ENCODE results near the gene JOSD2.

JOSD2 gene, protein sequence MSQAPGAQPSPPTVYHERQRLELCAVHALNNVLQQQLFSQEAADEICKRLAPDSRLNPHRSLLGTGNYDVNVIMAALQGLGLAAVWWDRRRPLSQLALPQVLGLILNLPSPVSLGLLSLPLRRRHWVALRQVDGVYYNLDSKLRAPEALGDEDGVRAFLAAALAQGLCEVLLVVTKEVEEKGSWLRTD

DNA sequence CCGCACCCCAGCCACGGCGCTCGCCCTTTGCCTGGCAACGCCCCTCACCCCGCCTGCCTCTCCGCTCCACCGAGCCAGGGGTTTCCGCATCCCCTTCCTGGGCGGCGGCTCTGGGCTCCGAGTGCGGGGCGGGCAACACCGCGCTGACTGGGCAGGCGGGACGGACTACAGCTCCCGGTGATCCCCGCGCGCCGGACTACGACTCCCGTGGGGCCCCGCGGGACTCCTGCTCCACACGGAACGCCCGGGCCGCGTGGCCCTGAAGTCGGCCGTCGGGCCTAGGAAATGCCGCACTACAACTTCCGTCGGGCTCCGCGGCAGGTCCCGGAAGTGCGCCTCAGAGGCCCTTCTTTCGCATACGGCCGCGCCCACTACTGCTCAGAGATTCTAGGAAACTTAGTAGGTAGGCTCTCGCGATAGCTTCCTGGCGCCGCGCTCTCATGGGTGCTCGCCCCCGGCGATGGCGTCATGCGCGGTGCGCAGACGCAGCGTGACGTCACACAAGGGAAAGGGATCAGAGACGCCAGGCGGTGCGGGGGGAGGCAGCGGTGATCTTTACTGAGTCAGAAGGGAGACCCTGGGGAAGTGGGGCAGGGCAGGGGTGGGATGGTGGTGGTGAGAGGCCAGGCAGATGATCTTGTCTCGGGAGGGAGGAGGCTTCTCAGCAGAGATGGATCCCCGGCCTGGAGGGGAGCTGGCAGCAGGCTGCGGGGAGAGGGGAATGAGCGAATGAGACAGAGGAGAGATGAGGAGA, at the start of gene JOSD2:
TSS of gene JOSD2 (minus strand) at position 123 of the 754 bp plus-strand sequence. CDS start 760 bp downstream, outside the sequence.
- DNase-seq, result peak; percentile 99

DNA sequence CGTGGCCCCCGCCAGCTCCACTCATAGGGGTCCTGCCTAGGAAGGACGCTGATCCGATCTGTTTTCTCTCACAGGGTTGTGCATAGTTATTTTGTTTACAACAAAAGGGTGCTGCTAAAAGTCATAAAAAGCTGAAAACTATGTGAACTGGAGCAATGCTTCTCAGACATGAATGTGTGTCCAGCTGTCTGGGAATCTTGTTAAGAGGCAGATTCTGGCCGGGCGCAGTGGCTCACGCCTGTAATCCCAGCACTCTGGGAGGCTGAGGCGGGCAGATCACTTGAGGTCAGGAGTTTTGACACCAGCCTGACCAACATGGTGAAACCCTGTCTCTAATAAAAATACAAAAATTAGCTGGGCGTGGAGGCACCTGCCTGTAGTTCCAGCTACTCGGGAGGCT, 48.6 kb upstream of the JOSD2 start:
- DNase-seq, result no peak

DNA sequence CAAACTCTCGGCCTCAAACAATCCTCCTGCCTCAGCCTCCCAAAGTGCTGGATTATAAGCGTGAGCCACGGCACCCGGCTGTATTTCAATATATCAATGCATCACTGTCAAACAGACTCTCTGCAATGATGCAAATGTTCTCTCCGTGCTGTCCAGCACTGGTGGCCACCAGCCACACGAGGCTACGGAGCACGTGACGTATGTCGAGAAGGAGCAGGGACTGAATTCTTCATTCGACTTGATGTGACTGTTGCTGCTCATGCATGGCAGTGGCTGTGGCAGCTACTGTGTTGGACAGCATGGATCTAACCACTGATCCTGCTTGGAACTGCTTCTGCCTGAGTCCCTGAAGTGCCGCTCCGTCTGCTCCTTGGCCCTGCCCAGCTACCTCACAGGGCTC, 47.5 kb upstream of the JOSD2 start:
- no peak for DNase-seq

DNA sequence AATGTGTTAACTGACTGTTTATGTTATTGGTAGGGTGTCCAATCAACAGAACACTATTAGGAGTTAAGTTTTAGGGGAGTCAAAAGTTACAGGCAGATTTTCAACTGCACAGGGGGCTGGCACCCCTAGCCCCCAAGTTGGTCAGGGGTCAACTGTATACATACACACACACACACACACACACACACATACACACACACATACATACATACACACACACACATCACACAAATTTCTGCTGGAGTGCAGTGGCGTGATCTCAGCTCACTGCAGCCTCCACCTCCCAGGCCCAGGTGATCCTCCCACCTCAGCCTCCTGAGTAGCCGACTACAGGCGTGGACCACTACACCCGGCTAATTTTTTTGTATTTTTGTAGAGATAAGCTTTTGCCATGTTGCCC, 47.0 kb upstream of the JOSD2 start:
- no peak for DNase-seq

DNA sequence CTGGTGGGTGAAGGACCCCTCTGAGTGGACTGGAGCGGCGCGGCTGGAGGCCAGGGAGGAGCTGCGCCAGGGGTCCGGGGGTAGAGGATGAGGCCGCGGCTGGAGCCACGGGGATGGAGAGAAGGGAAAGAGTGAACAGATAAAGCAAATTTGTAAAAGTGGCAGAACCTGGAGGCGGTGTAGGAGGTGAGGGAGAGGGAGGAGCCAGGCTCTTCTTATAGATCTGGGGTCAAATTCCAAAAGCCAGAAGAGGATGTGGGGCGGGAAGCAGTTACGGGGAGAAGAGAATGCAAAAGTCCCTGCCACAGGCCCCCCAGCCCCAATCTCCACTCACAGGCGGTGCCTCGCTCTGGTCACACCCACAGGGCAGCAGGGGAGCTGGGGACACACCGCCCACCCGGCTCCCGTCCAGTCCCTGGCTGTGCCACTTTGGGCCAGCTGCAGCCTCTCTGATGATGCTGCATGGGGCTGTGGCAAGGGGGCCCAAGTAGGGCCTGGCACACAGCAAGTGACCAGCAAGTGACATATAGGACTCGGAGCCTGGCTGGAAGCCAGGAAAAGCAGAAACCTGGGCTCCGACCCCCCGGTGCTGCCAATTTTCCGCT, 46.1 kb upstream of the JOSD2 start:
- DNase-seq, result no peak

DNA sequence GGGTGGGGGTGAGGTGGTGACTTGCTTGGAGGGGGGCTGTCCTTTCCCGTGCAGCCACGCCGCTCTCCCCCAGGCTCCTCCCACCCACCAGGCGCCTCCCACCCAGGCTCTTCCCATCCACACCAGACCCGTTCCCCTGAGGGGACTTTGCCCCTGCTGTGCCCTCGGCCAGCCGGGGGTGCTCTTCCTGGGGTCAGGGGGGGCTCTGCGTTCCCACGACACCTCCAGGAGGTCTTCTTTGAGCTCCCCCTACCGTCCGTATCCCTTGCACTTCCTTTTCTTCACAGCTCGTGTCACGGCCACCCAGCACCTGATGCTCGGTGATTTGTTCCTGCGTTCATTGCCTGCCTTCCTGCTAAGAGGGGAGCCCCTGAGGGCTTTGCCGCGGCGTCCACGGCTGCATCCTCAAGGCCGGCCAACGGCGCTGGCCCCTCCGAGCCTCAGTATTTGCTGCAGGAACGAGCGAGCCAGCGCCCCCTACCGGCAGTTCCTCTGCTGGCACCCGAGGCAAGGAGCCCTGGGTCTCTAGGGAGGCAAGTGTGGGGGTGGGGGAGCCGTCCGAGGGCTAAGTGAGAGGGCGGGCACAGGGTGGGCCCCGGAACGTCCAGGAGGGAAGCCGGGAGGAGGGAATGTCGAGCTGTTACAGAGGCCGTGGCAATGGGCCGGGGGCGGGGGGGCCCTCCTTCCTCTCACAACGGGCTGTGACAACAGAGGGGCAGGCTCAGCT, 45.5 kb upstream of the JOSD2 start:
- peak; percentile 77 for DNase-seq

DNA sequence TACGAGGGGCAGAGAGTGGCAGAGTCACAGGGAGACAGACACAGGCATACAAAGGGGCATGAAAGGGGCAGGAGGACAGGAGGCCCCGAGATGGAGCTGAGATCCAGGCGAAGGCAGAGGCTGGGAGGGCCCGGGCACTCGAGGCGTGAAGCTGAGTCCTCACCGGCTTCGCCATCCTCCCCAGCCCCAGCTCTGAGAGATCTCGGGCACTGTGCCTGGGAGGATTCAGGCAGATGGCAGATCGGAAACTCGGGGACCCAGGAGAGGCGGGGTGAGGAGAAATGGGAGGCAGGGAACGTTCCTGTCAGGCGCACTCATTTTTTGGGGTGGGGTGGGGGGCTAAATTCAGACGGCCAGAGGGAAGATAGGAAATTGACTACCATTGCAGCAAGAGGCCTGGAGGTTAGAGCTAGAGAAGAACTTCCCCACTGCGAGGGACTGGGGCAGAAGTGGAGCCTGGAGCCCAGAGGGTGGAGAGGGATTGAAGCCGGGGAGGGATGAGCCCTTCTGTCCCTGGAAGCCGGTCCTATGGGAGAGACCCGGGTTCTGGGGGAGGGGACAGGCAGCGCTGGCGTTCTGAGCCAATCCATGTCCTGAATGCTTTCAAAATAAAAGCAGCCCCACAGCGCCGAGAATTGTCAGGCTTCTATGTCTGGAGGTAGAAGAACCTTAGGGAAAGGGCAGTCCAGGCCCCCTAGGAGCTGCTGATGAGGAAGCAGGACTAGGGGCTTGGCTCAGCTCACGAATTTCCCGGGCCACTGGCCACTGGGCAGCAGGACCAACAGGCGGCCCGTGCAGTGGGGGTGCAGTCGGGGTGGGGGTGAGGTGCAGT, 44.7 kb upstream of the JOSD2 start:
- no peak for DNase-seq

DNA sequence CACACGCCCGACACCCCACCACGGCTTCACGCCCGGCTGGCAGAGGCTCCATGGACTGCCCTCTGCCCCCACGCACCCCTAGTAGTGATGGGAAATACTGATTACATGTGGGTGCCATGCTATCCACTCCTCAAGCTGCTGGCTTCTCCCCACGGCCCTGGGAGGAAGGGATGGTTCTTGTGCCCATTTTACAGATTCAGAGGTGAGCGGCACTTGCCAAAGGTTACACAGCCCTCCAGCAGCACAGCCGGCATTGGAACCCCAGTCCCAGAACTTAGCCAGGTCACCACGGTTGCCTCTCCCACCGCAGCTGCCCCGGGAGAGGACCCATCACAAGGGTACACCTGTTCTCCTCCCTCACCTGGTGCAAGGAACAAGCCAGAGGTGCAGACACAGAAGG, 44.0 kb upstream of the JOSD2 start:
- DNase-seq, result no peak

DNA sequence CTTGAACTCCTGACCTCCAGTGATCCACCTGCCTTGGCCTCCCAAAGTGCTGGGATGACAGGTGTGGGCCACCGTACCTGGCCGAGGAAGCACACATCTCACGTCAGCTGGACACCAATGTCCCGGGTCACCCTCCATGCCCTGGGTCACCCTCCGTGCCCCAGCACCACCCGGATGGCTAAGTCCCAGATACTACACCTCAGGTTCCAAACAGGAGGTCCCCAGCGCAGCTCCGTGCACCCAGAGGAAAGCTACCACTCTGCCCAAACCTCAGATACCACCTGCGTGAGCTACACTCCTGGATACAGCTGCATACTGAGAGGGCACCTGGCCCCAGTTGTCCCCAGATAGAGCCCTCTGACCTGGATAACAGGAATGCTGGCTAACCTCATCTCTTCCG, 43.2 kb upstream of the JOSD2 start:
- no peak for DNase-seq

DNA sequence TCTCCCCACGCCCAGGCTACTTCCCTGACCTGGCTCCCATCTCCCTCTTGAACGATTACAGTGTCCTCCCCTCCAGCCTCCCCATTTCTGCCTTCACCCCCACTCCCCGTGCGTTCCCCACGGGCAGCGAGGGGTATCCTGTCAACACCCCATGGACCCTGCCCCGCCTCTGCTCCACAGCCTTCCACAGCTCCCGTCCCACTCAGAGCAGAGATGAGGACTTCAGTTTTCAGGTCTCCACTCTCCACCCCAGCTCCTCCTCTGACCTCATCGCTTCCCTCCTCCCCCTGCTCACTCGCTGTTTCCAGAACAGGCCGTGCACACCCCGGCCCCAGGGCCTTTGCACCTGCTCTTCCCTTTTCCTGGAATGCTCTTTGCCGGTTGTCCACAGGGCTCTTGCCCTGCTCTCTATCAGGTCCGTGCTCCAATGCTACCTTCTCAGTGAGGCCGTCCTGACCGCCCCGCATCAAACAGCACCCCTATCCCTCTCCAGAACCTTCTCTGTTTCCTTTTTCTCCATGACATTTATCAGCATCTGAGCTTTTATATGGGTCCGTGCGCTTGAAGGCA, 42.2 kb upstream of the JOSD2 start:
- no peak for DNase-seq

DNA sequence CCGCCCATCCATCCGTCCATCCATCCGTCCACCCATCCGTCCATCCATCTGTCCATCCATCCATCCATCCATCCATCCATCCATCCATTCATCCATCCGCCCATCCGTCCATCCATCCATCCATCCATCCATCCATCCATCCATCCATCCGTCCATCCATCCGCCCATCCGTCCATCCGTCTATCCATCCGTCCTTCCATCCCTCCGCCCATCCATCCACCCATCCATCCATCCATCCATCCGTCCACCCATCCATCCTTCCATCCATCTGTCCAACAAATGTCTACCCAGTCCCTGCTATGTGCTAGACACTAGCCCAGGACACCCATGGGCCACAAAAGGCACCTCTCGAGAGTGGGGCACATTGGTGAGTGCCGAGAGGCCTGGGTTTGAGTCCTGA, 41.5 kb upstream of the JOSD2 start:
- no peak for DNase-seq

DNA sequence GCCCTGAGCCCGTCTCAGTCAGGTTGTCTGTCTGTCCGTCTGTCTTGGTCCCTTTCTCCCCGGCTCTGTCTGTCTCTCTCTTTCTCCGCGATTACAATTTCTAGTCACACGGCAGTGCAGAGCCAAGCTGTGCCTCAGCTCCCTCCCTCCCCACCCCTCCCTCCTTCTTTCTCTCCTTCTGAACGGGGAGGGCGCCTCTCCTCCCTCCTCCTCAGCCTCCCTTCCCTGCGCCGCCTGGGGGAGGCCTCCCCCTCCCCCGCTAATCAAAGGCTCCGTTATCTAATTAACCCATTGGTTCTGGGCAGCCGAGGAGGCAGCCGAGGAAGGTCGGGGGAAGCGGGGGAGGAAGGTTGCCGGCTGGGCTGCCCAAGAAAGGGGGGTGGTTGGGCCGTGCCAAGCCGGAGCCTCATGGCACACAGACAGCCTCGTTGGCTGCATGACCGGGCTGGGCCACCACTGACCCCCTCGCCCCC, 40.8 kb upstream of the JOSD2 start:
- no peak for DNase-seq

DNA sequence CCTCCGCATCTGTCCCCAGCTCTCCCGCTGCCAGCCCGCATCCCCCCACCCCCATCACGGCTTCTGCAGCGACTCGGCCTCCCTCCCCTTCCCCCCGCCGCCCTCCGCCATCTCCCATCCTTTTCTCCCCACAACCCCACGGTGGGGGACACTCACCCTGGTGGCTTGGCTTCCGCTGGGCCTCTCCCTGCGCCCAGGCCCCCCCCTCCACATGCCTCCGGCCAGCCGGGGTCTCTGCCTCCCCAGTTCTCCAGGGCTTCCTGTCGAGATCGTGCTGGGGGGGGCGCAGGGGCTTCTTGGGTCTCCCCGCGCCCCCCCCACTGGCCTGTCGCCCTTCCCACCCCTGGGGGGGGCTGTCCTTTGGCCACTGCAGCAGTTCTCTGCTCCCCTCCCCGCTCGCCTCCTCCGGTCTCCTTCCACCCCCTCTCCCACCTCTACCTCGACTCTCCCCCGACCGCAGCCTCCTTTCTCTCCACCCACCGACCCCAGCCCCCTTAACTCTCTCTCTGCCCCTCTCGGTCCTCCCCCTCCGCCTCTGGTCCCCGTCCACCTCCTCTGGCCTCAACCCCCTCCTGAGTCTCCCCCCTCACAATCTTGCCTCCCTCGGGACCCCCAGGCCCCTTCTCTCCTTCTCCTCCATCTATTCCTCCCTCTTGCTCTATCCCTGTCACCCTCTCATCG, 40.2 kb upstream of the JOSD2 start:
- DNase-seq, result no peak

DNA sequence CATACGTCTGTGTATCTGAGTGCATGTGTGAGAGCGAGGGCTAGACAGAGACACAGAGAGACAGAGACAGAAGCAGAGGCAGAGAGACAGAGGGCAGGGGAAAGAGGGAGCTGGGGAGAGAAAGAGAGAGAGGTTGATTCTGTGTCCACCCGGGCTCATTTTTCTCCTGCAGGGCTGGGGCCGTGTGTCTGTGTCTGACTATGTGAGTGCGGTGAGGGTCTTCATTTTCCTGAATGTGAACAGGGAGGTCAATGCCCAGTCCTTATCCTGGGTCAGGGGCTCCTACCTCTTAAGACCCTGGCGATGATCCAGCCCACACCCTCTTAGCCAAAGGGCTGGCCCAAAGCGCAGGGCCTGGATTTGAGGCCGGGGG, 39.6 kb upstream of the JOSD2 start:
- no peak for DNase-seq

DNA sequence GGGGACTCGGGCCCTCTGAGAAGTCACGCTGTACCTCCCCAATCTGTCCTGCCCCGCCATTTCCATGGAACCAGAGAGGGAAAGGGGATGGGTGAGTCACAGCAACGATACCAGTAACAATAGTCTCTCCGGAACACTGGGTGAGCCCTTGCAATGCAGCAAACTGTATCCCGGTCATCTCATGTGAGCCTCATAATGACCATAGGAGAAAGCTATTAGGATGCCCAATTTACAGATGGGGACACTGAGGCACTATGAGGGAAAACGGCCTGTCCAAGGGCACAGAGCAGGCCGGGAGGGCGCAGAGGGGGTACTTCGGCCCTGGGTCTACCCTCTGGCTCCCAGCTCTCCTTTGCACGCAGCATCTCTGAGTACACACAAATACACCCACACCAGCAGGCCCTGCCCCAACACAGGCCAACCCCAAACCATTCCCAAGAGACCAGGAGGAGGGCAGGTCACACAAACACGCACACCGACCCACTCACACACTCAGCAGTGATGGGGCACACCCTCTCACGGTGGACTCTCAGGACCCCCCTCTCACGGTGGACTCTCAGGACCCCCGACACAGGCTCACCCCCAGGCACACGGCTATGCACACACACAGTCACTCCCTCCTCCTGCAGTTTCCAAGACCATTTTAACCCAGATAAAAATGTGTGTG, 39.1 kb upstream of the JOSD2 start:
- DNase-seq, result no peak

DNA sequence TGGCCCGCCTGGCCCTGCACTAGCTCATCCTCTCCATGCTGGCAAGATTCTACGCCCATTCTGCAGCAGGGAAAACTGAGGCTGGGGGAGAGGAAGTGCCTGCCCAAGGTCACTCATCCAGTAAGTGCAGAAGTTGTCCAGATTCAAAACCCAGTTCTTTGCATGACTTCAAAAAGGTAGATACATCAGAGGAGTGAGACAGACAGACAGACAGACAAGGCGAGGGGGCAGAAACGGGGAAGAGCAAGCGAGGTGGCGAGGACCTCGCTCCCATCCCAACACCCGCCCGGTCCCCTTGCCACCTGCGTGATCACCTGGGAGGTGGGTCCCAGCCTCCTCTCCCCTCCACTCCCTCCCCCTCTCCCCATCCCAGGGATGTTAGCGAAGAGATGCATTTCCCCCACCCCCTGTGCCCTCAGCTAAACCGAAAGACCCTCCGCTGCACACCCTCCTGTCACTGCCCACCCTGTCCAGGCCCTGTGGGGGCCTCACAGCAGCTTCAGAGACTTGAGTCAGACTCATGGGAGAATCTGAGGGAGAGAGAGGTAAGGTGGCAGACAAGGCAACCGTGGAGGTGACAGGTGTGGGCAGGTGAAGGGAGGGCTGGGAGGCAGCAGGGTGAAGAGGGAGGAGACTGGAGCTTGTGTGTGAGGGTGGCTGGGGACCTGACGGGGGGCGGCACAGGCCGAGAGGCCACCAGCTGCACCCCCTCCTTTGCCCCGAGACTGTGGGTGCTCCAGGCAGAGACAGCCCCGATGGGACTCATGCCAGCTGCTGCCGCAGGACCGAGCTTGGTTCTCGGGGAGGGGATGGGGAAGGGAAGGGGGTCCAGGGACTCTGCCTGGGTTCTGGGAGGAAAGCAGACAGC, 38.3 kb upstream of the JOSD2 start:
- no peak for DNase-seq

DNA sequence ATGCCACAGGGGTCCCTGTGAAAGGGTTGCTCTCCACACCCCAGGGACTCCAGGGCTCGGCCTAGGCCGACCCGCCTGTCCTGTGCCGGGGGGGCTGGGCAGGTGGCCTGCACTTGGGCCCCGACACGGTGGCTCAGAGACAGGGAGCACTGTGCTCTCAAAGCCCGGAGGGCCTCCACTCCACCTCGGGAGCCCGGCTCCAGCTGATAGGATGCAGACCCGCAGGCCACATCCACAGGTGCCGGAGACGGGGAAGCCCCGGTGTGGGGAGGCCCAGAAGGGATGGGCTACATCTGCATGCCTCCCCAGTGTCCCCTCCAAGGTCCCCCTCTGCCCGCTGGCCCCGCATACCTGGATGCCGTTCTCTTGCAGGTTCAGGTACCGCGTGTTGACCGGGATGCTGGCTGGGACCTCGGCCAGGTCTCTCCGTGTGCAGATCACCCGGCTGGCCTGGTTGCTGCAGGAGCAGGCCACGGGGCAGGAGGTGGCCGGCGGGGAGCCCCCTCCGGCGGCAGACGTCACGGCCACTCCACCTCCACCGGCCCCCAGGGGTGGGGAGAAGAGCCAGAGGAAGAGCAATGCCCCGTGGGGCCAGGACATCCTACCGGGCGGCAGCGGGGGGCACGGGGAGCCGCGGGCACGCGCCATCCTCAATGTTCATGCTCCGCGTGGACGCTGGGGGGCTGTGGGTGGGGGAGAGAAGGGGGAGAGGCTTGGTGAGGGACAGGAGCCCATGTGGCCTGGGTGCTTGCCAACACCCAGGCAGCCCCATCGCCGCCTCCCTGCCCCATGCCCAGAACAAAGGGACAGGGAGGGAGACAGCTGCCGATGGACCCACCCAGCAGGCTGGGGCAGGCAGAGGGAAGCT, 37.4 kb upstream of the JOSD2 start:
- no peak for DNase-seq

DNA sequence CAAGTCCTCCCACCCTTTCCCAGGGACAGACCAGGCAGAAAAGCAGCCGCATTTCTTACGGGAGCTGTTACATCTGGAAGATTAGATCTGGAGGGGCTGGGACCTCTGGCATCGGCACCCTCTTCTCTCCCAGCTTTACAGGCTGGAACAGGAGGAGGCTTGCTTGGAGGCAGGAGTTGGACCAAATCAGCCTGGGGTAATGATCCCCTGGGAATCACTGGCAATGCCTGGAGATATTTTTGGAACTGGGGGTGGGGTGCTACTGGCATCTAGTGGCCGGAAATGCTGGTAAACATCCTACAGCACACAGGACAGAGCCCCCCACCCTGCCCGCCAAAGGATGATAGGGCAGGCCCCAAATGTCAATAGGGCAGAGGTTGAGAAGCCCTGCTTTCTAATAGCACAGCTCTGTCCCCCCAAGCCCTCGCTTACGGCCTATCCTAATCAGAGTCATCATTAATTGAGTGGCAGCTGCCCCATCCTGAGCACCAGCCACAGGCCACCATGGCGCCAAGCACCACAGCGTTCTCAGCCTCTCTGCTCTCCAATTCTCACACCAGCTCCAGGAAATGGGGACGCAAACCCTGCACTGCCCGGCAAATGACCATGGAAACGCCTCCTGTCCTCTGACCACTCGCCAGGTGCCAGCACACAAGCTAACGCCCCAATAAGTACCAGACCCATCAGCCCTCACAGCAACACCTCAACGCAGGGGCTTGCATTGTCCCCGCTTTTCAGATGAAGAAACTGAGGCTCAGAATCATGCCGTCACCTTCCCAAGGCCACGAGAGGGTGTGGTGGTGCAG, 36.6 kb upstream of the JOSD2 start:
- DNase-seq, result no peak
